Kidney glomerular epithelial cell (primary cell): ENCODE data around the gene MOB1B.
"Not testable (repeated sequence)": the region's sequence is repeated elsewhere in the genome, so short reads cannot be mapped to it uniquely, and the experiment has no call there.

Source experiments
- DNase-seq: peaks from one replicate; lab custom pipeline; 2025; lab: John Stamatoyannopoulos, UW

The MOB1B gene

GRCh38 chr4:71008196-71008595, 106.0 kb downstream of the MOB1B start:
- no peak for DNase-seq

DNA sequence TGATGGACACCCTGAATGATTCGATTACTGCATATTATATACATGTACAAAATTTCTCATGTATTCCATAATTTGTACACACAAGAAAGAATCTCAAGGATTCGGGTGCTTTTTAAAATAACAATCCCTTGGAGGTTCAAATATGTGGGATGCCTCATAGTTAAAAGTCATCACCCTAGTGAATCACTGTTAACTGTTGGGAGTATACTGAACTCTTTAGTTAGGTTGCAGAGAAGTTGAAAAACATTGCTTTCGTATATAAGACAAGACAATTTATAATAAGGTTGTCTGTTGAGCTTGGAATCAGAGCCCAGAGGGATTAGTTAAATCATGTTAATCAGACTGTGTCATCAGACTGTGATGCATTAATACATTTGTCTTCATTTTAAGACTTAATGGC, 106.9 kb downstream of the MOB1B start:
- peak; percentile 24 for DNase-seq

DNA sequence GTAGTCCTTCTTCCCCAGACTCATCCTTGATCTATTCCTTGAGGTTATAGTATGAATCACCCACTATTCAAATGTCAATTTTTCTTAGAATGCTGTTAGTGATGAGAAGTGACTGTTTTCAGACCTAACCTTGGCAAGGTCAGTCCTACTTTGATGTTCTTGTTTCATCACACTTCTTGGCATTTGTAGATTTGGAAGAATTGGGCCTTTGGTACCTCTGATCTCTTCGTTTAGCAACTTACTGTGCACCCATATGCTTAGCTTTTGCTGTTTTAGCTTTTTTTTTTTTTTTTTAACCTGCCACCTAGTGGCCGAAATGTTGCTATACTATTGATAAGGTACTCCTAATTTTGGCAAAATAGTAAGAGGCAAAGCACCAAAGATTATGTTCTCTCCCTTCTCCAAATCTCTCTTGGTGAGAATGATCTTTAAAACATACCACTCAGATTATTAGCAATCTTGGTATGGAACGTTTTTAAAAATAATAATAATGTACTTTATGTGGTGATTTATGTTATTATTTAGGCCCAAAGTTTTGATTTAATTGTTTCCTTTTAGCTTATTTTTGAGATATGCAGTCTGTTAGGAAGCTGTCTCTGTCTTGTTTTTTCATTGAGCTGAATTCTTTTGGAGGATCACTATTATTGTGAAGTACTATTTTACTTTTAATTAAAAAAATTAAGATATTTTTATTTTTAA, 107.9 kb downstream of the MOB1B start:
- peak; percentile 80 for DNase-seq

DNA sequence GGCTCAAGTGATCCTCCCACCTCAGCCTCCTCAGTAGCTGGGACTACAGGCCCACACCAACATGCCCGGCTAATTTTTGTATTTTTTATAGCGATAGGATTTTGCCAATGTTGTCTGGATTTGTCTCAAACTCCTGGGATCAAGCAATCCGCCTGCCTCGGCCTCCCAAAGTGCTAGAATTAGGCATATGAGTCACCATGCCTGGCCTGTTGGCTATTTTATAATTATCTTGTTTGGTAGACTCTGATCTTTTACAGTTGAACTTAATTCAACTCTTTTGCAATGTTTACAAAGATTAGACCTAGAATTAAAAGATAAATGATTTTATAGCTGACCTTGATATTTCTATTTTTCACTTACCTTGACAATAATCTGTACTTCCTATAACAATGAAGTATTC, 109.3 kb downstream of the MOB1B start:
- DNase-seq, result no peak

- DNase-seq, result not testable (repeated sequence)
Measured at GRCh38 chr4:71017391-71017790, 115.2 kb downstream of the MOB1B start.

GRCh38 chr4:71020611-71021010, 118.4 kb downstream of the MOB1B start:
- no peak for DNase-seq

- no peak for DNase-seq
Measured at GRCh38 chr4:71025654-71026053, 123.5 kb downstream of the MOB1B start.

DNA sequence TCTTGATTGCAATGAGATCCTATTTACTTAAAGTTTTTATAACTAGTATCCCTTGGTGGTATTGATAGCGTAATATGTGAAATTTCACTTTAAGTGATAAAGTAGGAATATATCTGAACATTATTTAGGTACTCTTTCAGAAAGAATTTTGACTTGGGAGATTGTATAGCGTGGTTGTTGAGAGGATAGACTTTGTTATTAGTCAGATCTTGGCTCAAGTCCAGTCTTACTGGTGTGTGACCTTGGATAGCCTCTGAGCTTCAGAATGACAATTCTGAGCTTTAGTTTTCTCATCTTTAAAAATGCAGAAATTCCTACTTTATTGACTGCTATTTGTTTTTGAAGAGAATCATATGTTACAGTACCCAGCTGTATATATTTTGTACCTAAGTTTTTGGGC, 123.9 kb downstream of the MOB1B start:
- peak; percentile 78 for DNase-seq

DNA sequence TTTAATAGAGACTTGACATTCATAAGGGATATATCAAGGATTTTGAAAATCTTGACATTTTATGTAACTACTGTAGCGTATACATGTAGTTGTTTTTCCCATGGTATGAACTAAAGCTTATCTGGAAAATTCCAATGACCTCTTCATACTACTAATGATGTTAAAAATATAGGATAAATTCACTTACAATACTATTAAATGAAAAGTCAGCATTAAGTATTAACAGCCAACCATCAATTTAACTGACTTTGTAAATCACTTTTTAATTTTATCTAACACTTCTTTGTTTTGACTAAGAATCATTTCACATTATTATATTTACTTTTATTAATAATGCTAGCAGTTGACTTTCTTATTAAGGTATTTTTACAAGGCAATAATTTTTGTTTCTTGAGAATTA, 125.4 kb downstream of the MOB1B start:
- no peak for DNase-seq

GRCh38 chr4:71029504-71029903, 127.3 kb downstream of the MOB1B start:
- DNase-seq, result no peak

- peak; percentile 56 for DNase-seq
Measured at GRCh38 chr4:71032106-71032505, 129.9 kb downstream of the MOB1B start.
